H9 (cell line): ENCODE measurements around the gene EVI5L. TPM values are rescaled to one million over a fixed set of nuclear protein-coding genes. Genes with fewer than 3 reads are reported as not detected.

Experiments
- DNase-seq: peaks from one replicate; pipeline ENCODE4 v3.0.0-alpha.2; 2017
- H2AFZ ChIP-seq: one replicate; pipeline ENCODE4 v1.6.1; 2013; ENCODE audit warnings: mild to moderate bottlenecking, low read length, control low read depth, moderate library complexity
- H2AK5ac ChIP-seq: 2 replicates; pipeline ENCODE4 v1.6.1; 2013; ENCODE audit warnings: low read length, control low read depth, mixed read lengths; ENCODE audit not compliant: insufficient read length
- H2BK120ac ChIP-seq: one replicate; pipeline ENCODE4 v1.6.1; 2013; ENCODE audit warnings: low read depth, mild to moderate bottlenecking, low read length, control low read depth, inconsistent platforms; ENCODE audit not compliant: poor library complexity, severe bottlenecking
- H2BK12ac ChIP-seq: 2 replicates; pipeline ENCODE4 v1.6.1; 2013; ENCODE audit warnings: low read length, control low read depth, mixed read lengths, low read depth; ENCODE audit not compliant: insufficient read length
- H2BK15ac ChIP-seq: 2 replicates; pipeline ENCODE4 v1.6.1; 2013; ENCODE audit warnings: low read depth, low read length, control low read depth
- H2BK20ac ChIP-seq: one replicate; pipeline ENCODE4 v1.6.1; 2013; ENCODE audit warnings: low read depth, mild to moderate bottlenecking, low read length, control low read depth, inconsistent platforms; ENCODE audit not compliant: poor library complexity, severe bottlenecking
- H2BK5ac ChIP-seq: 2 replicates; pipeline ENCODE4 v1.6.1; 2013; ENCODE audit warnings: low read length, control low read depth, mixed read lengths; ENCODE audit not compliant: insufficient read length
- H3K14ac ChIP-seq: 2 replicates; pipeline ENCODE4 v1.6.1; 2013; ENCODE audit warnings: low read length, control low read depth; ENCODE audit not compliant: insufficient read depth
- H3K18ac ChIP-seq: 2 replicates; pipeline ENCODE4 v1.6.1; 2013; ENCODE audit warnings: low read depth, mild to moderate bottlenecking, mixed read lengths, low read length, control low read depth; ENCODE audit not compliant: insufficient read length
- H3K23ac ChIP-seq: 2 replicates; pipeline ENCODE4 v1.6.1; 2013; ENCODE audit warnings: low read length, control low read depth, mixed read lengths, low read depth; ENCODE audit not compliant: insufficient read length
- H3K23me2 ChIP-seq: 2 replicates; pipeline ENCODE4 v1.6.1; 2013; ENCODE audit warnings: low read depth, mild to moderate bottlenecking, mixed read lengths, low read length, control low read depth; ENCODE audit not compliant: insufficient read length, poor library complexity, severe bottlenecking
- H3K27ac ChIP-seq: 2 replicates; pipeline ENCODE4 v1.5.1; 2013; ENCODE audit warnings: low read length, control low read depth, mixed read lengths, low read depth; ENCODE audit not compliant: insufficient read length
- H3K27me3 ChIP-seq: 2 replicates; pipeline ENCODE4 v1.6.1; 2013; ENCODE audit warnings: low read length, control low read depth, inconsistent platforms; ENCODE audit not compliant: insufficient read depth
- H3K4ac ChIP-seq: 2 replicates; pipeline ENCODE4 v1.6.1; 2013; ENCODE audit warnings: low read depth, mild to moderate bottlenecking, control low read depth, inconsistent platforms, low read length, moderate library complexity
- H3K4me1 ChIP-seq: 2 replicates; pipeline ENCODE4 v1.6.1; 2013; ENCODE audit warnings: low read length, control low read depth, inconsistent platforms; ENCODE audit not compliant: insufficient read depth
- H3K4me2 ChIP-seq: 2 replicates; pipeline ENCODE4 v1.6.1; 2013; ENCODE audit warnings: low read length, control low read depth, mixed read lengths; ENCODE audit not compliant: insufficient read length, insufficient read depth
- H3K56ac ChIP-seq: 2 replicates; pipeline ENCODE4 v1.6.1; 2013; ENCODE audit warnings: low read depth, mild to moderate bottlenecking, mixed read lengths, low read length, control low read depth; ENCODE audit not compliant: insufficient read length
- H3K79me1 ChIP-seq: 2 replicates; pipeline ENCODE4 v1.6.1; 2013; ENCODE audit warnings: low read depth, mild to moderate bottlenecking, moderate library complexity, low read length, control low read depth, inconsistent platforms; ENCODE audit not compliant: insufficient read depth, poor library complexity, severe bottlenecking
- H3K79me2 ChIP-seq: 2 replicates; pipeline ENCODE4 v1.6.1; 2013; ENCODE audit warnings: low read length, control low read depth, inconsistent platforms; ENCODE audit not compliant: insufficient read depth
- H3K9ac ChIP-seq: 2 replicates; pipeline ENCODE4 v1.6.1; 2013; ENCODE audit warnings: low read length, control low read depth, mixed read lengths; ENCODE audit not compliant: insufficient read length; ENCODE audit errors: extremely low read depth
- H3K9me3 ChIP-seq: one replicate; pipeline ENCODE4 v1.6.1; 2013; ENCODE audit warnings: low read depth, low read length, inconsistent platforms; ENCODE audit not compliant: control insufficient read depth
- H3T11ph ChIP-seq: one replicate; pipeline ENCODE4 v1.6.1; 2013; ENCODE audit warnings: mild to moderate bottlenecking, low read length, control low read depth, inconsistent platforms
- H4K20me1 ChIP-seq: one replicate; pipeline ENCODE4 v1.6.1; 2013; ENCODE audit not compliant: control insufficient read depth, insufficient read length, insufficient read depth
- H4K5ac ChIP-seq: 2 replicates; pipeline ENCODE4 v1.6.1; 2013; ENCODE audit warnings: low read depth, mild to moderate bottlenecking, mixed read lengths, low read length, control low read depth; ENCODE audit not compliant: insufficient read length
- H4K8ac ChIP-seq: replicated peaks from 2 replicates; pipeline ENCODE4 v1.6.1; 2013; ENCODE audit warnings: low read length, control low read depth, mixed read lengths, low read depth; ENCODE audit not compliant: insufficient read length
- H4K91ac ChIP-seq: 2 replicates; pipeline ENCODE4 v1.6.1; 2013; ENCODE audit warnings: low read depth, mild to moderate bottlenecking, moderate library complexity, mixed read lengths, low read length, control low read depth; ENCODE audit not compliant: insufficient read length
- H3K27ac Mint-ChIP-seq, 3 experiments: 2 replicates in 2 of 3; 3 replicates in 1 of 3; pipeline ENCODE4 v1.8.0; 2020 to 2021; ENCODE audit warnings: mixed read lengths in 3 of 3, mild to moderate bottlenecking in 1 of 3, moderate library complexity in 1 of 3
- H3K27me3 Mint-ChIP-seq: 2 replicates; pipeline ENCODE4 v1.8.0; 2021; ENCODE audit warnings: low read depth, mild to moderate bottlenecking, moderate library complexity, mixed read lengths
- H3K36me3 Mint-ChIP-seq, 3 experiments: 2 replicates in 2 of 3; 3 replicates in 1 of 3; pipeline ENCODE4 v1.8.0; 2020 to 2021; ENCODE audit warnings: low read depth in 3 of 3, mixed read lengths in 3 of 3; ENCODE audit not compliant: insufficient read depth in 1 of 3
- H3K4me1 Mint-ChIP-seq, 2 experiments: 2 replicates each; pipeline ENCODE4 v1.8.0; 2020; ENCODE audit warnings: mixed read lengths in 2 of 2
- H3K4me3 Mint-ChIP-seq, 2 experiments: 2 replicates in 1 of 2; 3 replicates in 1 of 2; pipeline ENCODE4 v1.8.0; 2020 to 2021; ENCODE audit warnings: mild to moderate bottlenecking in 2 of 2, mixed read lengths in 2 of 2, moderate library complexity in 1 of 2
- H3K9me3 Mint-ChIP-seq, 2 experiments: 2 replicates in 1 of 2; 3 replicates in 1 of 2; pipeline ENCODE4 v1.8.0; 2020; ENCODE audit warnings: mild to moderate bottlenecking in 2 of 2, mixed read lengths in 2 of 2, moderate library complexity in 1 of 2
- WGBS: extraction: QIAGEN DNeasy Blood & Tissue Kit; methylation state at CpG from one replicate; pipeline ENCODE4 v1.1.7; 2013; ENCODE audit warnings: missing lambda C conversion rate, low lambda C conversion rate, mixed read lengths; ENCODE audit not compliant: insufficient read length; ENCODE audit errors: extremely low coverage; 5-methylcytosine and 5-hydroxymethylcytosine counted together
- total RNA-seq: library from RNA; stranded (reverse); gene quantifications from 2 replicates; pipeline ENCODE4 v1.2.1, GENCODE V29; 2021
- TF ChIP-seq, protein P1 (sequence below): fragments of 200-600 bp; sonication (generic); conservative IDR thresholded peaks from 3 replicates; pipeline ENCODE4 v1.8.0; 2021; ENCODE audit warnings: antibody characterized with exemption, mild to moderate bottlenecking

EVI5L gene
- total RNA-seq, 1 experiment from 2014 or later: 7.1 TPM

- Histone ChIP-seq H2AK5ac (no peak overlapping the region), H3K56ac (no peak overlapping the region), H2BK15ac (no peak overlapping the region), H2AFZ (no peak overlapping the region), H3K23ac (no peak overlapping the region), H4K20me1 (no peaks in the 10 kb centered on the region), H4K8ac (no peak overlapping the region), H3K79me2 (no peaks in the 10 kb centered on the region), H3K79me1 (no peaks in the 10 kb centered on the region), H3K27ac (no peak overlapping the region), H3K4me1 (no peaks in the 10 kb centered on the region; the same call in 1 of the 2 replicates), H3K4ac (no peak overlapping the region), H3K9me3 (no peaks in the 10 kb centered on the region), H3T11ph (no peak overlapping the region), H3K27me3 (no peaks in the 10 kb centered on the region), H2BK20ac (no peak overlapping the region), H4K5ac (no peak overlapping the region), H3K9ac (no peak overlapping the region), H3K18ac (no peak overlapping the region), H3K23me2 (no peaks in the 10 kb centered on the region), H4K91ac (no peak overlapping the region), H2BK5ac (no peak overlapping the region), H3K4me2 (no peak overlapping the region), H2BK120ac (no peak overlapping the region), H3K14ac (no peak overlapping the region), H2BK12ac (no peak overlapping the region)
- Mint-ChIP-seq H3K27ac (no peak overlapping the region), H3K27me3 (peaks cover 37% of the 10 kb centered on the region), H3K36me3 (peaks cover 0 to 17% (median 3%) of the 10 kb centered on the region in 3 experiments; a peak in 6 of 7 replicates), H3K9me3 (peaks cover 19 to 23% of the 10 kb centered on the region in 2 experiments), H3K4me1 (peaks cover 5 to 10% of the 10 kb centered on the region in 2 experiments; a peak in 3 of 4 replicates), H3K4me3 (no peak overlapping the region)
- DNase-seq: no peak
- WGBS: no CpG with 5 or more reads among the region's 9 CpGs
- TF ChIP-seq, protein P1, sequence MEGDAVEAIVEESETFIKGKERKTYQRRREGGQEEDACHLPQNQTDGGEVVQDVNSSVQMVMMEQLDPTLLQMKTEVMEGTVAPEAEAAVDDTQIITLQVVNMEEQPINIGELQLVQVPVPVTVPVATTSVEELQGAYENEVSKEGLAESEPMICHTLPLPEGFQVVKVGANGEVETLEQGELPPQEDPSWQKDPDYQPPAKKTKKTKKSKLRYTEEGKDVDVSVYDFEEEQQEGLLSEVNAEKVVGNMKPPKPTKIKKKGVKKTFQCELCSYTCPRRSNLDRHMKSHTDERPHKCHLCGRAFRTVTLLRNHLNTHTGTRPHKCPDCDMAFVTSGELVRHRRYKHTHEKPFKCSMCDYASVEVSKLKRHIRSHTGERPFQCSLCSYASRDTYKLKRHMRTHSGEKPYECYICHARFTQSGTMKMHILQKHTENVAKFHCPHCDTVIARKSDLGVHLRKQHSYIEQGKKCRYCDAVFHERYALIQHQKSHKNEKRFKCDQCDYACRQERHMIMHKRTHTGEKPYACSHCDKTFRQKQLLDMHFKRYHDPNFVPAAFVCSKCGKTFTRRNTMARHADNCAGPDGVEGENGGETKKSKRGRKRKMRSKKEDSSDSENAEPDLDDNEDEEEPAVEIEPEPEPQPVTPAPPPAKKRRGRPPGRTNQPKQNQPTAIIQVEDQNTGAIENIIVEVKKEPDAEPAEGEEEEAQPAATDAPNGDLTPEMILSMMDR: no peak
These were observed 23.1 kb upstream of the EVI5L start for GRCh38 chr19:7806876-7807275.
